Epidermal melanocyte (primary cell): ENCODE measurements around the gene TAL1.
A peak's percentile ranks its signal among the peaks of the same experiment; 100 is the strongest.
"Not testable (repeated sequence)": the region's sequence is repeated elsewhere in the genome, so short reads cannot be mapped to it uniquely, and the experiment has no call there.

ENCODE experiments used
- DNase-seq: peaks from one replicate; pipeline ENCODE4 v3.0.0; 2011; ENCODE audit warnings: low spot score; ENCODE audit not compliant: insufficient read length

TAL1 gene

GRCh38 chr1:47212636-47213229 is 19.3 kb downstream of the TAL1 start:
- DNase-seq: no peak

GRCh38 chr1:47211796-47212269 is 20.2 kb downstream of the TAL1 start:
- no peak for DNase-seq

- DNase-seq: no peak
Measured at GRCh38 chr1:47210666-47211065, 21.4 kb downstream of the TAL1 start.

GRCh38 chr1:47209725-47210325 is 22.2 kb downstream of the TAL1 start:
- no peak for DNase-seq

- no peak for DNase-seq
Measured at GRCh38 chr1:47209091-47209490, 22.9 kb downstream of the TAL1 start.

GRCh38 chr1:47208374-47208850 is 23.6 kb downstream of the TAL1 start:
- no peak for DNase-seq

- no peak for DNase-seq
Measured at GRCh38 chr1:47207803-47208373, 24.1 kb downstream of the TAL1 start.

- DNase-seq: no peak
Measured at GRCh38 chr1:47205918-47206317, 26.1 kb downstream of the TAL1 start.

GRCh38 chr1:47203504-47203903 is 28.5 kb downstream of the TAL1 start:
- not testable (repeated sequence) for DNase-seq

GRCh38 chr1:47201179-47201578 is 30.8 kb downstream of the TAL1 start:
- no peak for DNase-seq

- DNase-seq: no peak
Measured at GRCh38 chr1:47198214-47198613, 33.8 kb downstream of the TAL1 start.

- no peak for DNase-seq
Measured at GRCh38 chr1:47196622-47197021, 35.4 kb downstream of the TAL1 start.

GRCh38 chr1:47195981-47196380 is 36.0 kb downstream of the TAL1 start:
- not testable (repeated sequence) for DNase-seq

GRCh38 chr1:47194311-47194710 is 37.7 kb downstream of the TAL1 start:
- DNase-seq: no peak

GRCh38 chr1:47193496-47193895 is 38.5 kb downstream of the TAL1 start:
- DNase-seq: not testable (repeated sequence)

- peak; percentile 75 for DNase-seq
Measured at GRCh38 chr1:47192458-47193384, 39.3 kb downstream of the TAL1 start.

- no peak for DNase-seq
Measured at GRCh38 chr1:47191940-47192457, 40.0 kb downstream of the TAL1 start.

GRCh38 chr1:47190857-47191256 is 41.2 kb downstream of the TAL1 start:
- no peak for DNase-seq

- no peak for DNase-seq
Measured at GRCh38 chr1:47190509-47190855, 41.5 kb downstream of the TAL1 start.

GRCh38 chr1:47189844-47190508 is 42.0 kb downstream of the TAL1 start, which contains the start of gene PDZK1IP1:
PDZK1IP1 (minus strand) TSS chr1:47190036; CDS start chr1:47189932, 104 bp downstream.
- no peak for DNase-seq
